ENCODE measurements around the gene ZNF532. TPM values are rescaled to one million over a fixed set of nuclear protein-coding genes. Genes with fewer than 3 reads are reported as not detected.
"Not testable (repeated sequence)": the region's sequence is repeated elsewhere in the genome, so short reads cannot be mapped to it uniquely, and the experiment has no call there.

The ZNF532 gene
- total RNA-seq, 1 donor from 2014 or later = 137 TPM

- Mint-ChIP-seq H3K9me3 (peaks cover 7% of the 10 kb centered on the region), H3K4me3 (no peak overlapping the region), H3K36me3 (no peaks in the 10 kb centered on the region), H3K27ac (peak overlapping the region; percentile 16), H3K4me1 (peaks cover 24% of the 10 kb centered on the region), H3K27me3 (ENCODE audit: insufficient read depth, low read depth) (peaks cover 2% of the 10 kb centered on the region)
- H3K4me2 ChIP-seq = no peak overlapping the region
- TF ChIP-seq, protein P1, sequence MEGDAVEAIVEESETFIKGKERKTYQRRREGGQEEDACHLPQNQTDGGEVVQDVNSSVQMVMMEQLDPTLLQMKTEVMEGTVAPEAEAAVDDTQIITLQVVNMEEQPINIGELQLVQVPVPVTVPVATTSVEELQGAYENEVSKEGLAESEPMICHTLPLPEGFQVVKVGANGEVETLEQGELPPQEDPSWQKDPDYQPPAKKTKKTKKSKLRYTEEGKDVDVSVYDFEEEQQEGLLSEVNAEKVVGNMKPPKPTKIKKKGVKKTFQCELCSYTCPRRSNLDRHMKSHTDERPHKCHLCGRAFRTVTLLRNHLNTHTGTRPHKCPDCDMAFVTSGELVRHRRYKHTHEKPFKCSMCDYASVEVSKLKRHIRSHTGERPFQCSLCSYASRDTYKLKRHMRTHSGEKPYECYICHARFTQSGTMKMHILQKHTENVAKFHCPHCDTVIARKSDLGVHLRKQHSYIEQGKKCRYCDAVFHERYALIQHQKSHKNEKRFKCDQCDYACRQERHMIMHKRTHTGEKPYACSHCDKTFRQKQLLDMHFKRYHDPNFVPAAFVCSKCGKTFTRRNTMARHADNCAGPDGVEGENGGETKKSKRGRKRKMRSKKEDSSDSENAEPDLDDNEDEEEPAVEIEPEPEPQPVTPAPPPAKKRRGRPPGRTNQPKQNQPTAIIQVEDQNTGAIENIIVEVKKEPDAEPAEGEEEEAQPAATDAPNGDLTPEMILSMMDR (IDR thresholded peaks at IDR 0.05) = no peak
- no peak for TF ChIP-seq EZH2 (IDR thresholded peaks at IDR 0.05)
- TF ChIP-seq EZH2phosphoT487 (IDR thresholded peaks at IDR 0.05) = no peak
- H2AFZ ChIP-seq (replicated peaks) = no peak overlapping the region
- no peaks in the 10 kb centered on the region for H4K20me1 ChIP-seq (ENCODE audit: low read depth)
- no peaks in the 10 kb centered on the region for H3K27me3 ChIP-seq
- no peak overlapping the region for H3K9ac ChIP-seq
- H3K79me2 ChIP-seq (ENCODE audit: low read depth) = no peaks in the 10 kb centered on the region
- DNase-seq (ENCODE audit: low spot score) = no peak
- H3F3A ChIP-seq (ENCODE audit: low read depth) = no peaks in the 10 kb centered on the region
- no peaks in the 10 kb centered on the region for H3K9me3 ChIP-seq (ENCODE audit: low read depth)
- H3K4me3 ChIP-seq = no peak overlapping the region
- peaks cover 4% of the 10 kb centered on the region for H3K4me1 ChIP-seq
- H3K36me3 ChIP-seq = no peaks in the 10 kb centered on the region
- no peak overlapping the region for H3K27ac ChIP-seq
These were observed 41.7 kb upstream of the ZNF532 start for GRCh38 chr18:58822944-58823343.

DNA sequence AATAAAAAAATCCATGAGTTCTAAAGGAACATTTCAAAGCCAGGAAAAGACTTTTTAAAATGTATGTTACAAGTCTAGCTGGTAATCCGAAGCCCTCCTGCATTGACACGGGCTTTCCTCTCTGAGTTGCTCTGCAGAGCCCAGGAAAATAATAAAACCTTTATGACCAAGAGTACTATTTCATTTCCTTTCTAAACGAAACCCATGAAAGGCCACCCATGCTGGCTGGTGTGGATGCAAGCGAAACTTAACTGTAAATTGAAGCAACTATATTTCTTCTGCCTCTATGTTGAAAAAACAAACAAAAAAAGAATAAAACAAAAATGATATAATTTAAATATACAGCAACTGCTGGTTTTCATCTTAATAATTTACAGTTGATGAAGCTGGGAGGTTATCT is 41.3 kb upstream of the ZNF532 start:
- H3K9ac ChIP-seq = no peak overlapping the region
- H3K4me1 ChIP-seq = peaks cover 4% of the 10 kb centered on the region
- H4K20me1 ChIP-seq (ENCODE audit: low read depth) = no peaks in the 10 kb centered on the region
- no peak overlapping the region for H3K4me3 ChIP-seq
- H3K27ac ChIP-seq = no peak overlapping the region
- TF ChIP-seq, protein P1 (IDR thresholded peaks at IDR 0.05) = no peak
- no peak for TF ChIP-seq EZH2phosphoT487 (IDR thresholded peaks at IDR 0.05)
- no peak for TF ChIP-seq EZH2 (IDR thresholded peaks at IDR 0.05)
- Mint-ChIP-seq H3K36me3 (peaks cover 2% of the 10 kb centered on the region), H3K27ac (no peak overlapping the region), H3K9me3 (peaks cover 10% of the 10 kb centered on the region), H3K4me3 (no peak overlapping the region), H3K27me3 (ENCODE audit: insufficient read depth, low read depth) (peaks cover 5% of the 10 kb centered on the region), H3K4me1 (peaks cover 27% of the 10 kb centered on the region)
- H3K9me3 ChIP-seq (ENCODE audit: low read depth) = no peaks in the 10 kb centered on the region
- no peaks in the 10 kb centered on the region for H3K27me3 ChIP-seq
- H3F3A ChIP-seq (ENCODE audit: low read depth) = no peaks in the 10 kb centered on the region
- H2AFZ ChIP-seq (replicated peaks) = no peak overlapping the region
- H3K4me2 ChIP-seq = no peak overlapping the region
- DNase-seq (ENCODE audit: low spot score) = no peak
- no peaks in the 10 kb centered on the region for H3K79me2 ChIP-seq (ENCODE audit: low read depth)
- H3K36me3 ChIP-seq = no peaks in the 10 kb centered on the region

DNA sequence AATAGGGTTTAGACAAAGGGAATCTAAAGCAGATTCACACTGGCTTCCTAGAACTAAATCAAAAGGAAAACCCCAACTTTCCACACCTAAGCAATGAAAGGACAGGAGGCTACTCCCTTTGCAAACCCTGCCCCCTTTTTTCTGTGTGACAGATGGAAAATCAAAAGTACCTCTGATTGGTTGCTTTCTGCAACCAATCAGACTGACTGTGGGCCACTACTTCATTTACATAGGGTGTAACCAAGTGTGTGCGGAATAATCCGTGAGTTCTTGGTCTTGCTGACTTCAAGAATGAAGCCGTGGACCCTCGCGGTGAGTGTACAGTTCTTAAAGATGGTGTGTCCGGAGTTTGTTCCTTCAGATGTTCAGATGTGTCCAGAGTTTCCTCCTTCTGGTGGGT is 37.8 kb upstream of the ZNF532 start:
- H3K27me3 Mint-ChIP-seq (ENCODE audit: insufficient read depth, low read depth); H3K36me3 ChIP-seq; H3K36me3 Mint-ChIP-seq; H3K4me2 ChIP-seq; H3F3A ChIP-seq (ENCODE audit: low read depth); DNase-seq (ENCODE audit: low spot score); H3K4me3 ChIP-seq; H3K4me1 ChIP-seq; H2AFZ ChIP-seq (replicated peaks); H3K4me3 Mint-ChIP-seq; H3K9ac ChIP-seq; H3K9me3 ChIP-seq (ENCODE audit: low read depth); H3K79me2 ChIP-seq (ENCODE audit: low read depth); H3K27ac ChIP-seq; H4K20me1 ChIP-seq (ENCODE audit: low read depth); H3K27me3 ChIP-seq: not testable (repeated sequence)
- peaks cover 32% of the 10 kb centered on the region for H3K4me1 Mint-ChIP-seq
- H3K9me3 Mint-ChIP-seq = peaks cover 13% of the 10 kb centered on the region
- H3K27ac Mint-ChIP-seq = peak overlapping the region; percentile 89

DNA sequence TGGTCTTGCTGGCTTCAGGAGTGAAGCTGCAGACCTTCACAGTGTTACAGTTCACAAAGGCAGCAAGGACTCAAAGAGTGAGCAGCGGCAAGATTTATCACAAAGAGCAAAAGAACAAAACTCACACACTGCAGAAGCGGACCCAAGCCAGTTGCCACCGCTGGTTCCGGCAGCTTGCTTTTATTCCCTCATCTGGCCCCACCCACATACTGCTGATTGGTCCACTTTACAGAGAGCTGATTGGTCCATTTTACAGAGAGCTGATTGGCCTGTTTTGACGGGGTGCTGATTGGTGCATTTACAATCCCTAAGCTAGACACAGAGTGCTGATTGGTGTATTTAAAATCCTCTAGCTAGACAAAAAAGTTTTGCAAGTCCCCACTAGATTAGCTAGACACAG is 37.2 kb upstream of the ZNF532 start:
- H2AFZ ChIP-seq (replicated peaks) = no peak overlapping the region
- H3F3A ChIP-seq (ENCODE audit: low read depth) = no peaks in the 10 kb centered on the region
- Mint-ChIP-seq H3K4me3 (no peak overlapping the region), H3K4me1 (peaks cover 36% of the 10 kb centered on the region), H3K27ac (peak overlapping the region; percentile 89), H3K27me3 (ENCODE audit: insufficient read depth, low read depth) (peaks cover 9% of the 10 kb centered on the region), H3K36me3 (peaks cover 7% of the 10 kb centered on the region), H3K9me3 (peaks cover 13% of the 10 kb centered on the region)
- no peak overlapping the region for H3K4me2 ChIP-seq
- no peak overlapping the region for H3K4me3 ChIP-seq
- H3K27ac ChIP-seq = no peak overlapping the region
- no peaks in the 10 kb centered on the region for H3K79me2 ChIP-seq (ENCODE audit: low read depth)
- no peaks in the 10 kb centered on the region for H3K27me3 ChIP-seq
- TF ChIP-seq, protein P1 (IDR thresholded peaks at IDR 0.05) = no peak
- TF ChIP-seq EZH2phosphoT487 (IDR thresholded peaks at IDR 0.05) = no peak
- no peak for TF ChIP-seq EZH2 (IDR thresholded peaks at IDR 0.05)
- H3K36me3 ChIP-seq = no peaks in the 10 kb centered on the region
- DNase-seq (ENCODE audit: low spot score) = no peak
- no peaks in the 10 kb centered on the region for H3K4me1 ChIP-seq
- H4K20me1 ChIP-seq (ENCODE audit: low read depth) = no peaks in the 10 kb centered on the region
- no peaks in the 10 kb centered on the region for H3K9me3 ChIP-seq (ENCODE audit: low read depth)
- H3K9ac ChIP-seq = no peak overlapping the region
